Measurements from ENCODE around the gene VPS13D. TPM values are rescaled to one million over a fixed set of nuclear protein-coding genes. Genes with fewer than 3 reads are reported as not detected.
A peak's percentile ranks its signal among the peaks of the same experiment; 100 is the strongest.

The VPS13D gene
- total RNA-seq, 2 donors from 2014 or later, result 70.1 to 129 TPM

- DNase-seq (ENCODE audit: low spot score), result no peak
- H3K36me3 ChIP-seq, result peaks cover 14% of the 10 kb centered on the region
- no peak for ATAC-seq (ENCODE audit: insufficient number of reproducible peaks, low FRiP score, low read depth)
Observed at GRCh38 chr1:12372761-12373160, 142.9 kb downstream of the VPS13D start.

GRCh38 chr1:12375133-12375829, 145.5 kb downstream of the VPS13D start:
- no peak overlapping the region for H3K27ac ChIP-seq
- H3K4me1 ChIP-seq (ENCODE audit: control insufficient read depth in 1 of 2, low read depth in 2 of 2), result peaks cover 2% of the 10 kb centered on the region in 2 donors
- TF ChIP-seq CTCF (IDR thresholded peaks at IDR 0.05), result no peak
- no peaks in the 10 kb centered on the region for H3K27me3 ChIP-seq (replicated peaks; ENCODE audit: insufficient read depth)
- H3K36me3 ChIP-seq, result peaks cover 11% of the 10 kb centered on the region
- H3K4me3 ChIP-seq, result no peak overlapping the region
- no peaks in the 10 kb centered on the region for H3K9me3 ChIP-seq
- no peak for ATAC-seq (ENCODE audit: insufficient number of reproducible peaks, low FRiP score, low read depth)
- DNase-seq (ENCODE audit: low spot score), result no peak

More at GRCh38 chr1:12372761-12373160, 142.9 kb downstream of the VPS13D start:
- no peak for TF ChIP-seq CTCF (IDR thresholded peaks at IDR 0.05)
- H3K27ac ChIP-seq, result no peak overlapping the region
- H3K27me3 ChIP-seq (replicated peaks; ENCODE audit: insufficient read depth), result no peaks in the 10 kb centered on the region
- no peak overlapping the region for H3K4me3 ChIP-seq
- no peaks in the 10 kb centered on the region for H3K4me1 ChIP-seq (ENCODE audit: control insufficient read depth in 1 of 2, low read depth in 2 of 2)
- H3K9me3 ChIP-seq, result no peaks in the 10 kb centered on the region

- ATAC-seq (ENCODE audit: insufficient number of reproducible peaks, low FRiP score, low read depth) (no peak), DNase-seq (ENCODE audit: low spot score) (no peak)
- Histone ChIP-seq H3K4me3 (no peak overlapping the region), H3K9me3 (no peaks in the 10 kb centered on the region), H3K27ac (no peak overlapping the region), H3K27me3 (replicated peaks; ENCODE audit: insufficient read depth) (no peaks in the 10 kb centered on the region), H3K36me3 (peaks cover 11% of the 10 kb centered on the region), H3K4me1 (ENCODE audit: control insufficient read depth in 1 of 2, low read depth in 2 of 2) (peaks cover 10 to 13% of the 10 kb centered on the region in 2 donors)
- no peak for TF ChIP-seq CTCF (IDR thresholded peaks at IDR 0.05)
Observed at GRCh38 chr1:12376236-12377045, 146.6 kb downstream of the VPS13D start.

- peaks cover 20% of the 10 kb centered on the region for H3K36me3 ChIP-seq
- ATAC-seq (ENCODE audit: insufficient number of reproducible peaks, low FRiP score, low read depth), result no peak
Observed at GRCh38 chr1:12380326-12381249, 150.8 kb downstream of the VPS13D start.

More at GRCh38 chr1:12380326-12381249, 150.8 kb downstream of the VPS13D start:
- H3K27ac ChIP-seq, result peak overlapping the region; percentile 14 to 25
- H3K4me1 ChIP-seq (ENCODE audit: control insufficient read depth in 1 of 2, low read depth in 2 of 2), result peaks cover 15 to 21% of the 10 kb centered on the region in 2 donors
- H3K9me3 ChIP-seq, result no peaks in the 10 kb centered on the region
- no peak for TF ChIP-seq CTCF (IDR thresholded peaks at IDR 0.05)
- no peak for DNase-seq (ENCODE audit: low spot score)
- no peak overlapping the region for H3K4me3 ChIP-seq
- H3K27me3 ChIP-seq (replicated peaks; ENCODE audit: insufficient read depth), result no peaks in the 10 kb centered on the region

All from thoracic aorta (tissue), 2 donors.